Body of pancreas (tissue), 4 donors: ENCODE results near the gene POLR2J2.
"Not testable (repeated sequence)": the region's sequence is repeated elsewhere in the genome, so short reads cannot be mapped to it uniquely, and the experiment has no call there.

Experiments used
- POLR2A ChIP-seq, 3 donors: fragments of 450-650 bp; IDR thresholded peaks; one replicate each; pipeline ENCODE4 v1.6.1; 2016; ENCODE audit warnings: antibody characterized with exemption in 3 of 3, mild to moderate bottlenecking in 2 of 3
- TF ChIP-seq, protein P1 (sequence below), 7 experiments: fragments of 450-650 bp in 4 of 7; fragments of 200-600 bp in 3 of 7; sonication (generic) in 3 of 7; IDR thresholded peaks; one replicate each; pipeline ENCODE4 v1.5.1; 2016 to 2019; ENCODE audit warnings: antibody characterized with exemption in 7 of 7

DNA sequence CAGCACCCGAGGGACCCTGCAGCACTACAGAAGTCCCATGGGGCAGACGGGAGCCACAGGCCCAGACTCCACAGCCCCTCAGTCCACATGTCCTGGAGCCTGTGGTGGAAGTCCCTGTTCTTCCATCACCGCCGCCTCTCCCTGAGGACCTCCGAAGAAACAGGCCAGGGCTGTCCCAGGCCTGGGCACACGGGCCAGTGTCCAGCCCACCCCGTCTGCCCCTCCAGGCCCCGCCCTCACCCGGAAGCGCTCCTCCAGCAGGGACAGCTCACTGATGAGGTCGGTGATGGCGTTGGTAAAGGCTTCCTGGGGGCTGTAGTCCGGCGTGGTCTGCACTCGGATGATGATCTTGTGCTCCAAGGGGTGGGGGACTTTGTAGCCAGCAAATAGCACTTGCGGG is 4.6 kb downstream of the POLR2J2 start:
- not testable (repeated sequence) for TF ChIP-seq POLR2A (IDR thresholded peaks at IDR 0.05)
- TF ChIP-seq, protein P1, sequence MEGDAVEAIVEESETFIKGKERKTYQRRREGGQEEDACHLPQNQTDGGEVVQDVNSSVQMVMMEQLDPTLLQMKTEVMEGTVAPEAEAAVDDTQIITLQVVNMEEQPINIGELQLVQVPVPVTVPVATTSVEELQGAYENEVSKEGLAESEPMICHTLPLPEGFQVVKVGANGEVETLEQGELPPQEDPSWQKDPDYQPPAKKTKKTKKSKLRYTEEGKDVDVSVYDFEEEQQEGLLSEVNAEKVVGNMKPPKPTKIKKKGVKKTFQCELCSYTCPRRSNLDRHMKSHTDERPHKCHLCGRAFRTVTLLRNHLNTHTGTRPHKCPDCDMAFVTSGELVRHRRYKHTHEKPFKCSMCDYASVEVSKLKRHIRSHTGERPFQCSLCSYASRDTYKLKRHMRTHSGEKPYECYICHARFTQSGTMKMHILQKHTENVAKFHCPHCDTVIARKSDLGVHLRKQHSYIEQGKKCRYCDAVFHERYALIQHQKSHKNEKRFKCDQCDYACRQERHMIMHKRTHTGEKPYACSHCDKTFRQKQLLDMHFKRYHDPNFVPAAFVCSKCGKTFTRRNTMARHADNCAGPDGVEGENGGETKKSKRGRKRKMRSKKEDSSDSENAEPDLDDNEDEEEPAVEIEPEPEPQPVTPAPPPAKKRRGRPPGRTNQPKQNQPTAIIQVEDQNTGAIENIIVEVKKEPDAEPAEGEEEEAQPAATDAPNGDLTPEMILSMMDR (IDR thresholded peaks at IDR 0.05) = not testable (repeated sequence)
